Loucy (cell line): ENCODE results near the gene NXPH2.

Experiments
- CTCF ChIP-seq: fragments of 200-600 bp; sonication (generic); conservative IDR thresholded peaks from 2 replicates; pipeline ENCODE4 v1.5.1; 2014; ENCODE audit warnings: mild to moderate bottlenecking, antibody characterized with exemption, low read length
- EZH2phosphoT487 ChIP-seq: fragments of 200-600 bp; IDR thresholded peaks from 2 replicates; pipeline ENCODE4 v1.6.1; 2018; ENCODE audit warnings: antibody characterized with exemption, mild to moderate bottlenecking, moderate library complexity, borderline replicate concordance

GRCh38 chr2:138779781-138780445, at the start of gene NXPH2:
- TF ChIP-seq CTCF (no peak), EZH2phosphoT487 (no peak)
